Left colon (tissue), 2 donors: ENCODE results near the gene ZBTB4. TPM values are rescaled to one million over a fixed set of nuclear protein-coding genes. Genes with fewer than 3 reads are reported as not detected.

Experiments
- ATAC-seq: fragments of 200-7000 bp; cut with Tn5 transposase; one replicate; pipeline ENCODE4 v1.9.1; 2020; ENCODE audit warnings: mild to moderate bottlenecking, moderate library complexity
- DNase-seq, 2 donors: peaks; one replicate each; pipeline ENCODE4 v3.0.0-alpha.2; 2020
- intact Hi-C, 2 donors: fragments of 100-400 bp; cut with DNase I in 1 of 2; cut with micrococcal nuclease in 1 of 2; formaldehyde crosslinking; loops; one replicate each; pipeline versions ENCODE4 v1.11.2 to v1.14.0; 2022; cut with DNase I, micrococcal nuclease
- total RNA-seq, 2 donors: library from RNA; stranded (reverse); fragmentation: NEBNext Ultra II Directional; extraction: Animal tissue kit (Norgen Biotek cat#: 25700); gene quantifications; one replicate each; pipeline ENCODE4 v1.2.1, GENCODE V29; 2021
- donor health status: DM: no; HTN: no; CAD: no.
- donor health status: DM: yes; HTN: yes; CAD: no.

ZBTB4 gene
- total RNA-seq, 2 donors from 2014 or later = 17.5 to 25.0 TPM

DNA sequence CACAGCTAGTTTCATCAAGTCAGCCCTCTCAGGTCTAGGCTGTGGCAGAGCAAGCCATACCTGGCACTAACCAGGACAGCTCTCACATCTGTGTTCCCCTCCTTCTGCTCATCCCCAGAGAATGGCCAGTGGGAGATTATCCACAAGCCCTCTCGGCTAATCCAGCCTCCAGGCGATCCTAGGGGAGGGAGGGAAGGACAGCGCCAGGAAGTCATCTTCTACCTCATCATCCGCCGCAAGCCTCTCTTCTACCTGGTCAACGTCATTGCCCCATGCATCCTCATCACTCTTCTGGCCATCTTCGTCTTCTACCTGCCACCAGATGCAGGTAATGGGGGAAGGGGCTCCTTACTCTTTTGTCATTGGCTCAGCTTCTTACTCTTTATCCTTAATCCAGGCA is 31.0 kb downstream of the ZBTB4 start:
- intact Hi-C loops = no loop called here
- ATAC-seq = no peak
- no peak for DNase-seq

DNA sequence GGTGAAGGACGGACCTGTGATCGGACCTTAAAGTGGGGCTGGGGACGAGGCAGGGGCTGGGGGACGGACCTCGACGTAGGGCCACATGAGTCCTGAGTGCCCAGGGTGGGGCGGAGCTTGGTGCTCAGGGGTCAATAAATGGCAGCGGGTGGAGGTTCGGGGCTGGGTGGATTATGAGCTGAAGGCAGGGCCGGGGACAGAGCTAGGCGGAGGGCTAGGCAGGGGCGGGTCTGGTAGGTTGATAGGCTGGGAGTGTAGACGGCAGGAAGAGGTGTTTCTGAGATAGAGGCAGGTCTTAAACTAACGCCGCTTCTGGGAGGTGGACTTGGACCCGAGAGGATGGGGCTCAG is 33.8 kb downstream of the ZBTB4 start:
- ATAC-seq (peak; percentile 94), DNase-seq (peak; percentile 86 to 92)
- intact Hi-C loops = no loop called here

DNA sequence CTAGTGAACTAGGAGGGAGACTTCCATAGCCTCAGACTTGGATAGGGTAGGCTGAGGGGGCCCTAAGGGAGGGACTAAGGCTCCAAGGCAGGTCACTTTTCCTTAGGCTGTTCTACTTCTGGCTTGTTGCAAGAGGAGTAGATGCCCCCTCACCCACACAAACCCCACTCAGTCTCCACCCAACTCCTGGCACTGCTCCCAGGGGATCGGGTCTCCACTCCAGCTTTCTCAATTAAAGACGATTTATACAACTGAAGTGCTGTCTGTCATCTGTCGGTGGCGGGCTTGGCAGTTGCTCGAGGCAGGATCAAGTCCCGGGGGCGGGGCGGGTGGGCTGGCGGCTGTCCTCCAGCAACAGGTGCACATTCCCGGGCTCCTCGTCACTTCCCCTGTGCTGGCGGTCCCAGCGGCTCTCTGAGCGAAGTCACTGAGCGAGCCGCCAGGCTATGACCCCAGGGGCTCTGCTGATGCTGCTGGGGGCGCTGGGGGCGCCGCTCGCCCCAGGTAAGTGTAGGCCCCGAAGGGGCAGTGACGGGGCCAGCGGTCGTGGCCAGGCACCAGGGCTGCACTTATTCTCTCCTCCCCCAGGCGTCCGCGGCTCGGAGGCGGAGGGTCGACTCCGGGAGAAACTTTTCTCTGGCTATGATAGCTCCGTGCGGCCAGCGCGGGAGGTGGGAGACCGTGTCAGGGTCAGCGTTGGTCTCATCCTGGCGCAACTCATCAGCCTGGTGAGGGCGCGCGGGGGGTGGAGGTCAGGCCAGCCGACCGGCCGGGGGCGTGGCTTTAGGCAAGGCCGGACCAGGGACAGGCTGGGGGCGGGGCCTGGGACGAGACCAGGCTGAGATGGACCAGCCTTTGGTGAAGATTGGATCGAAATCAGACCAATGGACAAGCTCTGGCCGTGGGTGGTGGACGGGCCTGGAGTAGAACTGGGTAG is 34.5 kb downstream of the ZBTB4 start, which contains the start of gene CHRNB1:
Gene CHRNB1 (plus strand): TSS at position 380 of the 937 bp plus-strand sequence. CDS start 67 bp downstream, at position 447.
- intact Hi-C loops = no loop called here
- peak; percentile 84 to 87 for DNase-seq
- ATAC-seq = peak; percentile 84

DNA sequence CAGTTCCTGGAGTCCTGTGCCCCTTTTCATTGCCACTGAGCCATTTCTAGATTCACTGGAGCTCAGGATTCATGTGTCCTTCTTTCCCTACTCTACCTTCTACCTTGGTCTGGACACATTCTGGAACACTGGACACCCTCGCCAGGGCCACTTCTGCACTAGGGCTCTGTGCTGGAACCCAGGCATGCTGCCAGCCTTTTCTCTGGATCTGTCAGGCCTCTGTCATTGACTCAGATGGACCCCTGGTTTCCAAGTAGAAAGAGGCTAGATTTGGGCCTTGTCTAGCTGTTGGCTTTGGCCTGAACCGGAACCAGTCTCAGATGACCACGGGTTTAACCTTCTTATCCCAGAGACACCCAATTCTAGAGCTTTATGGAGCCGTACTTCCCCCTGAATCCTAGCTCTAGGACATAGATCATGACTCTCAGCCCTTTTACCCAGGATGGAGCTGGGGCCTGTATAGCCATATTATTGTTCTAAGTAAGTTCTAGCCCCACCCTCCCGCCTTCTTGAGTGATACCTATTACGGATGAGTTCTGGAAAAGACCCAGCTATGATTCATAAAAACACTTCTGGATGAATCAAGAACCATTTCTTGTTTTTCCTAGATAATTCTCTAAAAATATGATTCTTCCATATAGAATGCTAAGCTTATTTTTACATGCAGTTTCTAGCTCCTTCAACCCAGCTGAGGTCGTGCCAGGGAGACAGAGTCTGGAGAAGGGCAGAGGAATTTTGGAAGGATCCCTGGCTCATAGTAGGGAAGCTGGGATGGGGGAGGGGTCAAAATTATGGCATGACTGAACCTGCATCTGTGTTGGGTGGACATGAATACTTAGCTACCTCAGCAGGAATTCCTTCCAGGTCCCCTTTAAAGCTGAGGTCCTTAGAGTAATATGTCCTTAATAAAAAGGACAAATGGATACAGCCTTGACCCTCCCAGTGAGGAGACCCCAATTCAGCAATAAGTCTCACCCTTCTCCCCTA is 35.6 kb downstream of the ZBTB4 start:
- DNase-seq = no peak
- ATAC-seq = no peak
- intact Hi-C loops = no loop called here

DNA sequence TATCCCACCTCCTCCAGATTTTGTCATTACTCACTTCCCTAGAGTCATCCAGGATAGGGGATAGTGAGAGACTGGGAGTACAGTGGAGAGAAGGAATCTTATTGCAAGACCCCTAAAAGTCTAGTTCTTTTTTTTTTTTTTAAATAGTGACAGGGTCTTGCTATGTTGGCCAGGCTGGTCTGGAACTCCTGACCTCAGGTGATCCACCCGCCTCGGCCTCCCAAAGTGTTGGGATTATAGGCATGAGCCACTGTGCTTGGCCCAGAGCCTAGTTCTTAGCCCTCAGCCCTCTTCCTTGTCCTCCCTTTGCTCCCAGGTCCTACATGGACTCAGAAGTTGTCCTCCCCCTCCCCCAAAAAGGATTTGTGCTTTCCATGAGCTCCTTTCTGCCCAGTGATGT is 37.3 kb downstream of the ZBTB4 start:
- DNase-seq (no peak), ATAC-seq (no peak)
- intact Hi-C loops = no loop called here

DNA sequence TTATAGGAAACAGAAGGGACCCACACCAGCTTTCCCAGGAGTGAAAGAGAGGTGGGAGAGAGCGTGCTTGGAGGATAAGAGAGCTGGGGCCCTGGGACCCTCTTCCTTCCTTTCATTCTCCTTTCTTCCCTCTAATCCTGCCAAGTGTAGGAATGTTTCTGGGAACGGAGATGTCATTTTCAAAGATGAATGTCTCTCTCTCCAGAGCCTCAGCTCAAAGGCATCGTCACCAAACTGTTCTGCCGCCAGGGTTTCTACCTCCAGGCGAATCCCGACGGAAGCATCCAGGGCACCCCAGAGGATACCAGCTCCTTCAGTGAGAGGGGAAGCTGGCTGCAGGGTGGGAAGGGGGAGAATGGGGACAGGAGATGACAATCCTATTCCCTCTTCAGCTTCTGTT is 38.2 kb downstream of the ZBTB4 start:
- no peak for DNase-seq
- intact Hi-C loops = no loop called here
- no peak for ATAC-seq

DNA sequence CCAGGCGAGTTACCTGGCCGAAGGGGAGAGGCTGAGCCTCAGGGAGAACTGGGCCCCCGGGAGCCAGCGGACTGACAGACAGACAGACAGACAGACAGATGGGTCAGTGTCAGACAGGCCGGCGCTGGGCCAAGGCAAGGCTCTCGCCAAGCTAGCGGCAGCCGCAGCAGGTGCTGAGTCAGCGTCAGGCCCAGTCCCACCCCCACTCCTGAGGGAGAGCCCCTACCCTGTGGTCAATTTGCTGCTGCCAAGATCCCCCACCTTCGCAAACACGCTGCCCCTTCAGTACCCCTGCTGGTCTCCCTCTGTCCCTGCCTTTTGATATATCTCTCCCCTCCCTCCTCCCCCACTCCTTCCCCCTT is 38.6 kb downstream of the ZBTB4 start:
- peak in 1 of 2 donors; percentile 27 for DNase-seq
- no peak for ATAC-seq
- intact Hi-C loops = no loop called here

DNA sequence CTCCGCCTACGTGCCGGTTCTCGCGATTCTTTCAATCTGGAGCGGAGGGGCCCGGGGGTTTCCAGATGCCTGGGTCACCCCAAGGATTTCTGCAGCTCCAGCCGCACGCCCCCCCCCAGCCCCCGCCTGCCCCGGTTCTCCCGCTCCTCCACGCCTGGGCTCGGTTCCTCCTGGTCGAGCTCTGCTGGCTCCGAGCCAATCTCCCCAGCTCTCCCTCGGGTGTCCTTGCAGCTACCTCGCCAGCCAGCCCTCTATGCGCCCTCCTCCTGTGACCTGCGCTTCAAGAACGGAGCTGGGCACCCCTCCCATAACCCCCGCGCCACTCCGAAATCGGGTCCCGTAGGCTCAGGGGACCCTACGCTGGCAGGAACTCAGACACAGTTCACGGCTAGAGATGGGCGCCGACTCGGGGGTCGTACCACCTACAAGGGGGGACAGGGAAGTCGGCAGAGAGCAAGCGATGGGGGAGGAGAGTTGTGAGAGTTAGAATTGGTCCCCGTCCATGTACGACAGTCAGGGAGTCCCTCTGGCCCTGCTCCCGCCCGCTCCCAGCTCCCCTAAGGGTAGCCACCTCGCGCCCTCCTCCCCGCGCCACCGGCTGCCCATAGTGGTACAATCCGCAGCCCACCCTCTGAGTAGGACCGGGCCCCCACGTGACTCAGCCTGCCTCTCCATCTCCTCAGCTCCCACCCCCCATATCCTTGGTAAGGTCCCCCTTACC is 39.2 kb downstream of the ZBTB4 start:
- ATAC-seq (no peak), DNase-seq (peak; percentile 60 to 68)
- intact Hi-C loops = no loop called here

DNA sequence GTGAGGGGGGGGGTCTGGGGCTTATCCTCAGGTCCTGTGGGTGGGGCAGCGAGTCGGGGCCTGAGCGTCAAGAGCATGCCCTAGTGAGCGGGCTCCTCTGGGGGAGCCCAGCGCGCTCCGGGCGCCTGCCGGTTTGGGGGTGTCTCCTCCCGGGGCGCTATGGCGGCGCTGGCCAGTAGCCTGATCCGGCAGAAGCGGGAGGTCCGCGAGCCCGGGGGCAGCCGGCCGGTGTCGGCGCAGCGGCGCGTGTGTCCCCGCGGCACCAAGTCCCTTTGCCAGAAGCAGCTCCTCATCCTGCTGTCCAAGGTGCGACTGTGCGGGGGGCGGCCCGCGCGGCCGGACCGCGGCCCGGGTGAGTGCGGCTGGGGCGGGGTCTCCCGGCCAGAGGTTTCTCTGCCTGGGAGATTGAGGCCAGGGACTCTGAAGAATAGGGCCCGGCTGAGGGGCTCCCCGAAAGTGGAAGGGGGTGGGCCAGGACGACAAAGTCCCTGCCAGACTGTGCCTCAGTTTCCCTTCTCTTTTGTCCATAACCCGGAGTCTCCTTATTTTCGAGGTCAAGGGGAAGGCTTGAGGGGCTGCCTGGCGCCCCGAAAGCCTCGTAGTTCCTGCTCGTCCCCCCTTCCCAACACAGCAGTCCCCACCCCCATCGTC is 39.8 kb downstream of the ZBTB4 start, which contains the start of gene FGF11:
Gene FGF11 (plus strand): TSS at position 51 of the 651 bp plus-strand sequence. CDS start 109 bp downstream, at position 160.
- ATAC-seq (no peak), DNase-seq (no peak)
- intact Hi-C loops = loop anchor here in 1 of 2 donors (10.0 kb wide), 1 partner anchor 85 kb away; the partner anchor contains the start of genes KCTD11 and TMEM95

DNA sequence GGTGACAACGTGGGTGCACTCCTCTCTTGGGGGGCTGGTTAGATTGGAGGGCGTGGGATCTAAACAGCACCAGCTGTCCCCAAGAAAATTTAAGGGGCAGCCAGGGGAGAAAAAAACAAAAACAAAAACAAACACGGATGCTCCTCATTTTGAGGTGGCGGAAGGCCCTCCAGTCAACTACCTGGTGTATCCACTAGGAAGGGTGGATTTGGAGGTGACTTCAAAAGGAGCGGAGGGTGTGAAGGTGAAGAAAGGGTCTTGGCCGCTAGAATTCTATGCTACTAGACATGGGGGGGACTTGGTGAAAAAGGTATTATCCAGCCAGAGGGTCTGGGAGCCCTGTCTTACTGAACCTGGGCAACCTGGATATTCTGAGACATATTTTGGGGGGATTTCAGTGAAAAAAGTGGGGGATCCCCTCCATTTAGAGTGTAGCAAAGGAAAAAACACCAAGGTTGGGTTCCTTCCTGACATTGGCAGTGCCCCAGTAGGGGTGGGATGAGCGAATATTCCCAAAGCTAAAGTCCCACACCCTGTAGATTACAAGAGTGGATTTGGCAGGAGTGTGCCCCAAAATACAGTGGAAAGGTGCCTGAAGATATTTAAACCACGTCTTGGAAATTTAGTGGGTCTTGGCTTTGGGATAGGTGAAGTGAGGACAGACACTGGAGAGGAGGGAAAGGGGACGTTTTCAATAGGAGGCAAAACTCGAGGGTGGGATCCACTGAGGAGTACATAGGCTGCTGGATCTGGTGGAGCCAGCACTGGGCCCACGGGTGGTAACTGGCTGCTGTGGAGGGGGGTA is 40.6 kb downstream of the ZBTB4 start:
- intact Hi-C loops = loop anchor here in 1 of 2 donors (10.0 kb wide), 1 partner anchor 84 kb away; the partner anchor contains the start of genes KCTD11 and TMEM95
- no peak for ATAC-seq
- no peak for DNase-seq

DNA sequence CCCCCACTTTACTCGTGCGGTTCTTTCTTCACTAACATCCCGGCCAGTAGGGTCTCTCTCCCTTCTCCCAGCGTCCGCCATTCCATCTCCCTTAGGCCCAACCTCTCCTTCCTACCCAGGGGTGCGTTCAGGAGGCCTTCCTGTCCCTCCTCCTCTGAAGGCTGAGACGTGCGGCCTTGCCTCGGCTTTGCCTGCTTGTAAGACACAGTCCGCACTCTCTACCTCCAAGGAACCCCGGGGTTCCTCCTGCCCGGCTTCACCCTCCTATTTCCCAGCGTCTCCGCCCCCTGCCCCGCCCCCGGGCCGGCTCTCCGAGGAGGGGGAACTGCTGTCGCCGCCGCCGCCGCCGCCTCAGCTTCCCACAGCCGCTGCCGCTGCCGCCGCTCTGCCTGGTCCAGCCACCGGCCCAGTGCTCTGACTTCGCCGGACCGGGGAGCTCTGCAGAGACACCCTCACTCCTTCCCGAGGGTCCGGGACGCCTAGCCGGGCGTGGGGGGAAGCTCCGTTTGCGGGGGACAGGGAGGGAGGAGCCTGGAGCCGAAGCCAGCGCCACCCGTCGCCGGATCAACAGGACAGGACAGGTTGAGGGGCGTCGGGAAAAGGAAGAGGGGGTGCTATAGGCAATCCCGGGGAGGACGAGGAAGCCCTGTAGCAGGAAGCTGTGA is 41.3 kb downstream of the ZBTB4 start:
- no peak for ATAC-seq
- intact Hi-C loops = loop anchor here in 1 of 2 donors (10.0 kb wide), 1 partner anchor 83 kb away; the partner anchor contains the start of genes KCTD11 and TMEM95

DNA sequence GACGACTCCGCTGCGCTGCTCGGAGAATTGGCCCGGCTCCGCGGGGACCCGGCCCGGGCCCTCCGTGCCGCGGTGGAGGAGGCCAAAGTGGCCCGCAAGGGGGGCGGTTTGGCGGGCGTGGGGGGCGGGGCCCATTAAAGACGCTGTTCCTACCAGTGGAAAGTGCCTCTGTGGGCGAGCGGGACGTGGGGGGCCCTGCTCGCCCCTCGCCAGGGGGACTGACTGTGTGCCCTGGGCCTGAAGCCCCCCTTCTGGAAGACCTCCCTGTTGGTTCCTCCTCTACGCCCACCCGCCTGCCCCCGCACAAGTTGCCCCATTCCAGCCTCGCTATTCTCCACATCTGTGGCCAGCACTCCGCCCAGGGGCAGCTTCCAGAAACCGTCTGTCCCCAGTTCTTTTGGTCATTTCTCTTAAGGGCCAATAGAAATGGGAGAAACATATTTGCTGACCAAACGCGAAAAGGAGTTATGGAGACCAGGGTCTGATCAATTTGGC is 42.0 kb downstream of the ZBTB4 start:
- intact Hi-C loops = loop anchor here in 1 of 2 donors (10.0 kb wide), 1 partner anchor 83 kb away; the partner anchor contains the start of genes KCTD11 and TMEM95
- no peak for ATAC-seq
- DNase-seq = no peak

More for the DNA sequence above, 41.3 kb downstream of the ZBTB4 start:
- peak; percentile 54 to 66 for DNase-seq

DNA sequence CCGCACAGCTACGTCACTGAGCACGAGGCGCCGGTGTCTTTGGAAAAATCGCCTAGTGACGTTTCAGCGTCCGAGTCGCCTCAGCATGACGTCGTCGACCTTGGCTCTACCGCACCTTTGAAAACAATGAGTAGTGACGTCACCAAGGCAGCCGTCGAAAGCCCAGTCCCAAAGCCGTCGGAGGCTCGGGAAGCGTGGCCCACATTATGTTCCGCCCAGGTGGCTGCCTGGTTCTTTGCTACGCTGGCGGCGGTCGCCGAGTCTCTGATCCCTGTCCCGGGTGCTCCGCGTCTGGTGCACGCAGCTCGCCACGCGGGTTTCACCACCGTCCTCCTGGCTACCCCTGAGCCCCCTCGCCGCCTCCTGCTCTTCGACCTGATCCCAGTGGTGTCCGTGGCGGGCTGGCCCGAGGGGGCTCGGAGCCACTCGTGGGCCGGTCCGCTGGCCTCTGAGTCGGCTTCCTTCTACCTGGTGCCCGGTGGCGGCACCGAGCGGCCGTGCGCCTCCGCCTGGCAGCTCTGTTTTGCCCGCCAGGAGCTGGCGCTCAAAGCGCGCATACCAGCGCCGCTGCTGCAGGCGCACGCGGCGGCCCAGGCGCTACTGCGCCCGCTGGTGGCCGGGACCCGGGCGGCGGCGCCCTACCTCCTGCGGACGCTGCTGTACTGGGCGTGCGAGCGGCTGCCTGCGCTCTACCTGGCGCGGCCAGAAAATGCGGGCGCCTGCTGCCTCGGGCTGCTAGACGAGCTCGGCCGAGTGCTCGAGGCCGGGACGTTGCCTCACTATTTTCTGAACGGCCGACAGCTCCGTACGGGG is 42.7 kb downstream of the ZBTB4 start:
- peak; percentile 74 to 87 for DNase-seq
- ATAC-seq = peak; percentile 72
- intact Hi-C loops = loop anchor here in 1 of 2 donors (10.0 kb wide), 1 partner anchor 82 kb away; the partner anchor contains the start of genes KCTD11 and TMEM95

DNA sequence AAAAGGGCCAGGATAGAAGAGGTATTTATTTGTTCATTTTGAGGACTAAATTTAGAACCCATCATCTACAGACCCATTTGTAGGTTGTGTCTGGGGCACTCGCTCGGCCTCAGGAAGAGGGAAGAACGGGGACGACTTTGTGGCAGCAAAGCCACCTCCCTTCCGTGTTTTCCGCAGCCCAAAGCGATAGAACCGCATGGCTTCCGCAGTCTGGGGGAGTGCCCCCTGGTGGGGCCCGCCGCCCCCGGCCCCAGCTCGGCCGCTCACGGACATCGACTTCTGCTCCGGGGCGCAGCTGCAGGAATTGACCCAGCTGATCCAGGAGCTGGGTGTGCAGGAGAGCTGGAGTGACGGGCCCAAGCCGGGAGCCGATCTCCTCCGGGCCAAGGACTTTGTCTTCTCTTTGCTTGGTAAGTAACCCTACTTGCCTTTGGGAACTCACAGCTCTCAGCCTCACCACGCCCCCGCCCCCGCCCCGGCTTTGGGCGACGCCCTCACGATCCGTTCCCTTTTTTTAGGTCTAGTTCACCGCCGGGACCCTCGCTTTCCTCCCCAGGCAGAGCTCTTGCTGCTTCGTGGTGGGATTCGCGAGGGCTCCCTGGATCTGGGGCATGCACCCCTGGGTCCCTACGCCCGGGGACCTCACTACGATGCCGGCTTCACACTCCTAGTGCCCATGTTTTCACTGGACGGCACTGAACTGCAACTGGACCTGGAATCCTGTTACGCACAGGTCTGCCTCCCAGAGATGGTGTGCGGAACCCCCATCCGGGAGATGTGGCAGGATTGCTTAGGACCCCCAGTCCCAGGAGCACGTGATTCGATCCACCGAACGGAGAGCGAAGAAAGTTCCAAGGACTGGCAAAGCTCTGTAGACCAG is 43.5 kb downstream of the ZBTB4 start:
- ATAC-seq = peak; percentile 43
- intact Hi-C loops = loop anchor here in 1 of 2 donors (10.0 kb wide), 1 partner anchor 81 kb away; the partner anchor contains the start of genes KCTD11 and TMEM95
- DNase-seq = peak; percentile 61 to 75
